Activated naive CD4-positive, alpha-beta T cell treated with anti-CD3 and anti-CD28 coated beads, Interleukin-2, amount 50 U/mL, for 16 hours (primary cell): ENCODE results near the gene KISS1.

Experiments used
- DNase-seq: peaks from one replicate; pipeline ENCODE4 v3.0.0-alpha.2; 2020

The KISS1 gene

DNA sequence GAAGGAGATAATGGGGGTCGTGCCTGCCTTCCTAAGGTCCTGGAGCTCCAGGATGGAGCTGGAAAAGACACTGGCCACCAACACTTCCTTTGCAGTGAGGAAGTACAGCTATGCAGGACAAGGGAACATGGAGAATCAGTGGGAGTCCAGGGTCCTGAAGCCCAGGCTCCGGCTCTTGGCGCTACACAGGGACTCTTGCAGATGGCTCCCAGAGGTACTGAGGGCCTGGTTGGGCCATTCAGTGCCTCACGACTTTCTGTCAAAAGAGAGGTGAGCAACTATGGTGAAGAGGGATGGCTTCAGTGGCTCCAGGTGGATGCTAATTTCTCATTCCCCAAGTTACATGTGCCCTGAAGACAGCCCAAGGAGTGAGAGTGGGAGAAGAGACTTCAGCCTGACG, 42.6 kb downstream of the KISS1 start:
- DNase-seq = no peak

DNA sequence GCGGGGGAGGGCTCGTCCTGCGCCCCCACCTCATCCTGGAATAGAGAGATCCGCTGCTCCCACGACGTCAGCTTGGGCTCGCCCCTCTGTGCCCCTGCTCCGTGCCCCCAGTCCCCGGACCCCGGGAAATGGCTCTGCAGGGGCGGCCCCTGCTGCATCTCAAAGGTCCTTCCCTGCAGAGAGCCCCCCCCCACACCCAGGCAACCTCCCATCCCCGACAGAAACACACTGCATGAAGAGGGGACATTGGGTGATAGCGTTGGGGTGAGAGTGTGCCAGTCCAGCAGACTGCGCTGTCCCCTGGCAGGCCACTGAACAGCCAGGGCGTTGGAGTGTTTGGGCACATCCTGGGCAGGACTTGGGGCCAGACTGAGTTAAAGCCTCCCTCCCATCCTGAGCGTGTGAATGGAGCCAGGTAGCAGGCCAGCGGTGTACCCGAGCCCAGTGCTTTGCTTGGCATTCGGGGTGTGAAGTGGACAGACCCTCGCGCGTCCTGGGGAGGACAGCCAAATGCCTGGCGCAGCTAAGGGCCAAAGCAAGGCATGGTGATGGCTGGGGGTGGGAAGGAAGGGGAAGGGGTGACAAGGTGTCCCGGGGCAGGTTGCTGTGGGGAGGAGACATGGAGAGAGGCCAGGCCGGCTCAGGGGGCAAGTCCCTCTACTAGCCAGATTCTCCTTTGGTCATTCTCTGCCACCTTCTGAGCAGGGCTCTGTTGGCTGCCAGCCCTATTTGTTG, 43.8 kb downstream of the KISS1 start:
- DNase-seq = no peak

DNA sequence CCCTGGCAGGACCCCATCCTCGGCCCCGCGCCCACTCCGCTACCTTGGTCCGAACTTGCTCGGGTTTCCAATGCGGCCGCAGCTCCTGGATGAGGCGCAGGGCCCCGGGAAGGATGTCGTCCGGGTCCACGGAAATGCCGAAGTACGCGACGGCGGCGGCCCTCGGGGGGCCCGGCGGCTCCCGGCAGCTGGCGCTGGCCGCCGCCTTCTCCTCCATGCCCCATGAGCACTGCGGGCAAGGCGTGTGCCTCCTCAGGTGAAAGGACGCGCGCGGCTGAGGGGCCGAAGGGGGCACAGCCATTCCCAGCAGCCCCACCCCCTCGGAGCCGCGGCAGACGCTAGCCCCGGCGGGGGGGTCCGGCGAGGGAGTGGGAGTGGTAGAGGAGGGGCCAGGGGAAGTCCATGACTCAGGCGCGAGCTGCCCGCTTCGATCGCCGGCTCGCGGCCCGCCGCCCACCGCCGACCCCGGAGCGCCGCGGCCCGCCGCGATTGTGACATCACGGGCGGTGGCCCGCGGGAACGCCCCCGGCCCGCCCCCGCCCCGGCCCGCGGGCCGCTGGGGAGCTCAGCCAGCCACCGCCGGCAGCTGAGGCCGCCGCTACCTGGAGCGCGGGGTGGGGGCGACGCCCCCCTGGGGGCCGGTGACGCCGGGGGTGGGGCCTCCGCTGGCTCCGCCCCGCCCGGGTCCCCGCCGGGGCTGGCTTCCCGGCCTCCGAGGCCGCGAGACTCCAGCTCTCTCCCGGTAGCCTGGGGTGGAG, 44.6 kb downstream of the KISS1 start, which contains the start of gene ETNK2:
ETNK2 (minus strand) TSS at position 493 of the 758 bp plus-strand sequence; CDS start at position 301, 192 bp downstream.
- peak; percentile 56 for DNase-seq

DNA sequence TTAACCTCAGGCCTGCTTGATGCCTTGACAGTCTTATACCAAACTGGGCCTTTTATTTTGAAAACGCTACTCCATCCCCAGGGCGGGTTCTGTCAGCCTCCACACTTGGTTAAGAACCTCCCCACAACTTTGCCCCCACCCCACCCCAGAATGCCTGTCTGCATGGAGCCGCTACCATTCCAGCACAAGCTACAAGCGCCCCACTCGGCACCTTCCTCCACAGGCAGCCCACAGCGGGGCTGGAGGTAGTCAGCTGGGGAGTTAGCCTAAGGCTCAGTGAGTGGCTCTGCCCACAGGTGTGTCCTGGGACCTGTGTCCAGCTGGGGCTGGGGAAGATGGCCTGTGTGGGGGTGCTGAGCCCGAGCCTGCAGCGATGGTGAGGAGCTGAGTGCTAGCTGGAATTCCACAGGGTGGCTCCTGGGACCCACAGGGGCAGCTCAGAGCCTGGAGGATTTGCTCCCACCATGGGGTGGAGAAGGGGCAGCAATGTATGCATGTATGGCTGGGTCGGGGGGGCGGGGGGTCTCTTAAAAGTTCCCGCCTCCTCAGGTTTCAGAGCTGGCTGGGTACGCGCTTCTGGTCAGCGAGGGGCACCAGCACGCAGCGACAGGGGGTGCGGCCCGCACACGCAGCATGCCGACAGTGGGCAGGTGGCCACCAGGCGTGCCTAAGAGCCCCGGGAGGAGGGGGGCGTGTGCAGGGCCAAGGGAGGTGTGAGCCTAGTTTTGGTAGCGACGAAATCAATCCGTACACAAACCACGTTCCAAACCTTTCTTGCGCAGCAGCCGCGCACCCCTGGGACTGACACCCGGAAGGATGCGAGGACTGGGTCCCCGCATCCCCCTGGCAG, 45.4 kb downstream of the KISS1 start:
- peak; percentile 17 for DNase-seq

DNA sequence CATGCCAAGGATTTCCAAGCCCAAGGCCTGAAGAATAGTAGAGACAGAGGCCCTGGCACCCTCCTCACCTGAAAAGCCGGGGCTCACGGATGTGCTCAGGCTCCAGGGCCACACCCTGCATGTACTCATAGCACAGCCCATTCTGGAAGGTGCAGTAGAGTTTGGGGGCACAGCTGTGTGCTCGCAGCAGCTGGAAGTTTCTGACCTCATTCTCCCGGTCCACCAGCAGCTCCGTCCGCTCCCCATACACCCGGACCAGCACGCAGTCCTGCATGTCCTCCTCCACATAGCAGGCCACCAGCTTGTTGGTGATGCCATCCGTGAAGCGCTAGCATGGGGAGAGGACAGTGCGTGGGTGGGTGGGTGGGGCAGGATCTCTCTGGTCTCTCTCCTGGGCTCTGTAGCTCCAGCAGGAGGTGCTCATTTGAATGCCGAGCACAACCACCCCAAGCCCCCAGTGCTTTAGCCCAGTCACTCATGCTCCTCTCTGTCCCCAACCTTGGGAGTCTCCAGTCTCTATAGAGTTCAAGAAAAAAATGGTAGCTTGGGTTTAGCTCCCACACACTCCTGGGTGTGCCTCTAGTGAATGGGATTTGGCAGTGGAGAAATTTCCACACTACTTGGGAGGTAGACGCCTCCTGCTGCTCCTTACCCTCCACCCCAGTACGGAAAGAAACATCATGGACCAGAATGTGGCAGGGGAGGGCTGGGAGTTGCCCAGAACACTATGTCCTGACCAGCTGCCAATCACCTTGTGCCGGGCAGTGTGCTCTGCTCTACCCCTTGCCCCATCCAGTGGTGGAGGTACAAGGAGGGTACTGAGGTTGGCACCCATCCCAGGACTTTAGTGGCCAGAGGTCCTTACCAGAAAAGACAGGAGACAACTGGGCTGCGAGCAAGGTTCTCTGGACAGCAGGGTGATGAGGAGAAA, 46.4 kb downstream of the KISS1 start:
- no peak for DNase-seq

DNA sequence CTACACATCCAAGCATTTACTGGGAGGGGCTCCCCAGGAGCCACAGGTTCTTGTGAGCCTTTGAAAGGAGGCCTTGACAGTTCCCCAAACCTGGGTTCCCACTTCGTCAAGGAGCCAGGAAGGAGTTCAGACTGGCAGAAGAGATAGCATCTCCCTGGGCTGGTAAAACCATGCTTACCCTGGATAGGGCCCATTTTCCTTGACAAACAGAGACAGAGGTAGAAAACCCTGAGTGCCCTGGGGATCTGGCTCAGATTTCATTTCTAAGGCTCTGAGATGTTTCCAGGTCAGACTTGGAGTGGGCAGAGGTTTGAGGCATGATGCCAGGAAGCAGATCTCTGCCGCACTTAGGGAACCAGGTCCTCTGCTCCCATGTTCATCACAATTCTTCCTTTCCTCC, 47.2 kb downstream of the KISS1 start:
- DNase-seq = no peak

DNA sequence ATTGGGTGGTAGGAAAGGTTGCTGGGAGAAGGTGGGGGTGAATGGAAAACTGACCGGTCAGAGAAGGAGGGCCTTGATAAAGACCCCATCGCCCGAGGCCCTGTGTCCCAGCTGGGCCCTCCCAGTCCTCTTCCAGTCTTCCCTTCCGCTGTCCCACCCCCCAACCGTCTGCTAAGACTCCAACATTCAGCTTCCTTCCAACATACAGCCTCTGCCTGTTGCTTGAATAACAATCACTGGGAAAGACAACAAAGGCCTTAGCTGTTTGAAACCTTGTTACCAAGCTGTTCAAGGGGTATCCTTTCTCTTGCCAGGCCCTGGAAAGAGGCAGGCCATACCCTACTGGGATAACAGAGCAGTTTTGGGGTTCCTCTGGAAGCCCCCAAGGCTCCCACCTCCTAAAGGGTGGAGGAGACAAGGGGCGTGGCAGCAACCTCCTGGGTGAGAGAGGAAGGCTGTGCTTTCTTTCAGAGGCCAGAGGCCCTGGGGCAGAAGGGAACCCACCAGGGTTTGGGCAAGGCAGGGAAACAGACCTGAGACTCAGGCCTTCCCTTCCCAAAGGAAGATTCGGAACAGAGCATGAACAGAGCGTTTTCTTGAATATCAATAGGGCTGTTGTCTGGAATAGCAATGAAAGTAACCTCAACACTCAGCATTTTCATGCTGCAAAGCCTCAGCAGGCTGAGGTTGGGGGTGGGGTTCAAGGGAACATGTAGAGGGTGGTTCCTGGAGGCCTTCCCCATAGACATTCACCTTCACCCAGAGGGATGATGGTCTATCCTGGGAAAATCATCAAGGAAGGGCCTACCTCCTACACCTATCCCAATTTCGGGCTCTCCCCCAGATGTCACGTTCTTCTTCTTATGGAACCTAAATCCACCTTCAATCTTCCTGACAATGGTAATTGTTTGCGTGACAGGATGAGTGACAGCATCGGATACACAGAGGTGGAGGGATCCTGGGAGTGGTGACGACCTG, 48.6 kb downstream of the KISS1 start:
- DNase-seq = no peak

DNA sequence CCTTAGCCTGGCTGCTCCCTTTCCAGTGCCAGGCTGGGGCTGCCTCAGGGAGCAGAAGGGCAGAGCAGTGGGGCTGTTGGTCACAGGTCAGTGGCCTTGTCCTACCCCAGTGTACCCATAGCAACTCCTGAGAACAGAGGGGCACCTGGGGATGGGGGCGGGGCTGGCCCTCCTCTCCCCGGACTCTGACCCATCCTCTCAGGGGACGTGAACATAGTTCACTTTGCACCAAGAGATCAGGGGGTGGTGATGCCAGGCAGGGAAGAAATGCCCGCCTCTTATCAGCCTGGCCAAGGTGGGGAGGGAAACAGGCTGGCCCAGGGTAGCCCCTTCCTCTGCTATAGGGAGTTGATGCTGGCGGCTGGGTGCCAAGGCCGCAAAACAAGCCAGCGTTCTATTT, 49.3 kb downstream of the KISS1 start:
- no peak for DNase-seq

DNA sequence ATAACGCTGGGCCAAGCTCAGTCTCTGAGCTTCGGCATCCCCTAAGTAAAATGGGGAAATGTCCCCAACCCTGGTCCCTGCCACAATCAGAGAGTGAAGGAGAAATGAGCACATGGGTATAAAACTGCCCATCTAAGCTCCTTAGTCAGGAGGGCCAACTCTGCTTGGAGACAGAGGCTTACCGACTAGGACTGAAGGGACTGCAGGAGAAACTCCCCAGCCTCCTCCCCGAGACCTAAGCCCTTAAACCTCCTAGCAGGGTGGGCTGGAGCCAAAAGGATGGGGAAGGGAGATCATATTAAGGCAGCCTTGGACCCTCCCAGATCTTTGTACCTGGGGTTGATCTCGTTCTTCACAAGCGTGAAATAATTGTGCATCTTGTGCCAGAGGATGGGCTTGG, 50.0 kb downstream of the KISS1 start:
- no peak for DNase-seq

DNA sequence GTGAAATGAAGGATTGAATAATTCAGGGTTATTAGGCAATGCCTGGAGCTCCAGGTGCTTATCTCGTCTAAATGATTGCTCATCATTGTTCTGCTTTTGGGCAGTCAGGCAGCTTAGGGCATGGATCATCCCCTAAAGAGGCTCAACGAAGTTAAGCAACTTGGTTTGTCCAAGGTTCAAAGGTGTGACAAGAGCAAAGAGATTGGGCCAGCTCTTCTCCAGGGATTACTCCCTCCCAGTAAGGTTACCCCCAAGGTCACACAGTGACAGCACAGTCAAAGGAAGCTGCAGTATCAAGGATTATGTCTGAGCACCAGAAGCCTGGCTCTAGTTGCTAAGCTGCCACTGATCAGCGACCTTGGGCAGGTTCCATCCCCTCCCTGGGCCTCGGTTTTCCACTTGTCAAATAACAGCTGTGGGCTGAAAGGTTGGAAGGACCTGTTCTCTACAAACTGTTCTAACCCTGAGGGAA, 51.2 kb downstream of the KISS1 start:
- no peak for DNase-seq

DNA sequence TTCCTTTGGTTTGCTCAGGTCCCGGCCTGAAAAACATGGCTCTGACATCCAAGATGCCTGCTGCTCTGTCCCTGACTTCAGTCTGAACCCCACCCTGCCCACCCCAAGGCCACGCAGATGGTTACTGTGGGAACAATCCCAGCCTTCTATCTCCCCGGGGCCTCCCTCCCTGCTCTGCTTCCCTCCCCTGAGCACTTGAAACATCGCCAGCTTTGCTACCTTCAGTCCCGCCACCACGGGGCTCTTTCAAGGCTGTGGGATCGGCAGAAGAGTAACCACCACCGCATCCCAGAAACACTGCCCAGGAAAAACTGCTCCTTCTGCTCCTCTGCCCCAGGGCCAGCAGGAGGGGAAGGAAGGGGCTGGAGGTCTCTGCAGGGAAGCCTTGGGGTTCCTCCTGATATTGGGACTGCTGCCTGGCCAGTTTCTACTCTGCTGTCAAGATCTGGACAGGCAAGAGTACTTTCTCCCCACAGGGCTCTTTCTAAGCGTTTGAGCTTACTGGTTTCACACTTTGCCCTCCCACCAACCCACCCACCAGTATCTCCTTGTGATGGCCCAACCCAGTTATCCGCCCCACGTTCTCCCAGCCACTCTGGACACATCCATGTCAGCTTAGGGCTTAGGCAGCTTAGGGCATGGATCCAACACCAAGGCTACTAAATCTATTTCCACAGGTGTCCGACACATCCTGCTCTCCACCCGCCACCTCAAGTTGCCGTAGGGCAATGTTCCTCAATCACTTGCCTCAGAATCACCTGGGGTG, 52.8 kb downstream of the KISS1 start:
- no peak for DNase-seq

DNA sequence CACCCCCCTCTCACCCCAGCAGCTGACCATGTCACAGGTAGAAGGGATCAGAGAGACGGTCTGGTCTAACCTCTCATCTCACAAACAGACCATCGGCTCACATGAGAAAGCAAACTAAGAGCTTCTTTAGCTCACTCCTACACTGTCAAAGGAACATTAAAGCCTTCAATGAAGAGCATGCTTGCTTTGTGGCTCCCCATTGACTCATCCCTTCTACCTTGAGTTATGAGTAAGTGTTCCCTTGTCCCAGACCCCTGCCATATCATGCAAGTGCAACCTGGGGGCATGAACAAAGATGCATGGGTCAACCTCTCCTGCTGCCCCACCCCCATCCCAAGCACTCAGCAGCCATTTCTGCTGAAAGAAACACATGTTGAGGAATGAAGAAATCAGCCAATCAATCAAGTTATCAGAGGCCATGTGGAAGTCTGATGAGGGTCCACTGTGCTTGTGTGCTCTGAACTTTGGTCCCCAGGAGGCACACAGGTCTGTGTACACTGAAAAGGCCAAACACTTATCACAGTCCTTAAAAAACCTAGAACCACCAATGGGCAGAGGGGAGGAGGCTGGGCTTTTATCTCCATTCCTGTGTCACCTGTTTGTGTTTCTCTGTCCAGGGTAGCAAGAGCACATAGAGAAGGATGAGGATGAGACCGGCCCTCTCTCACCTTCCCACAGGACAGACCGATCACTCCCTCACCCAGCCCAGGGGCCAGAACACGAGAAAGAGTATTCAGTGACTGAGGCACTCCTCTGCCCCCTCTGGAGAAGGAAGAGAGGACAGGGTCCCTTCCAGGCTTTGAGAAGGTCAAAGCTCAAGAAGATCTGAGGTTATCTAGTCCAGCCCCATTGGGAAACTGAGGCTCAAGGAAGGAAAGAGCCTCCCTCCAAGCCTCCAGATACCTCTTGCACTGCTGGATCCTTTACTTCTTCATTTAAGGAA, 54.0 kb downstream of the KISS1 start:
- no peak for DNase-seq

DNA sequence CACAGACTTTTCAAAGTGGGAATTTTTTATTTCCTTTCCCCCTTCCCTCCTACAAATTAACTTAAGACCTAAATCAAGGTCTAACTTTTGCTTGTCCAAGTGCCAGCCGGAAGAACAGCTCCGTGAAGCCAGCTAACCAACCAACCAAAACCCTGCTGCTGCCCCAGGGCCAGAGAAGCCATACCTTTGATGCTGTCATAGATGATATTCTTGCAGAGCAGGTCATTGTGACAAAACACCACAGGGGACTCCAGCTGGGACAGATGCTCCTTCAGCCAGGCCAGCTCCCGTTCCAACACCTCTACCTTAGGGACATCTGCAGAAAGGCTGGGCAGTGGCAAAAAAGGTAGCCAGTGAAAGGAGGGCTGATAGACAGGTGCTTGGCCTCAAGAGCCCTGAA, 55.2 kb downstream of the KISS1 start:
- no peak for DNase-seq
